Calu3 (cell line): ENCODE data around the gene CENPX. TPM values are rescaled to one million over a fixed set of nuclear protein-coding genes. Genes with fewer than 3 reads are reported as not detected.

Experiments used
- BruUV-seq: library from RNA; stranded (reverse); fragments of 400-500 nt; replicated peaks from 2 replicates; lab custom pipeline; 2021; lab: Mats Ljungman, UMichigan
- CTCF ChIA-PET: fragments of 300-600 bp; sonication (Branson Sonifier 250); formaldehyde crosslinking; loops from one replicate; lab custom pipeline; 2022; ENCODE audit warnings: antibody characterized with exemption; lab: Charles Lee
- DNase-seq: peaks from one replicate; pipeline ENCODE4 v3.0.0; 2022
- H3K27ac Mint-ChIP-seq: one replicate; pipeline ENCODE4 v1.8.0; 2022; ENCODE audit warnings: mixed read lengths; ENCODE audit not compliant: unreplicated experiment
- H3K27me3 Mint-ChIP-seq: one replicate; pipeline ENCODE4 v1.8.0; 2022; ENCODE audit warnings: mixed read lengths; ENCODE audit not compliant: unreplicated experiment
- H3K36me3 Mint-ChIP-seq: one replicate; pipeline ENCODE4 v1.8.0; 2022; ENCODE audit warnings: mild to moderate bottlenecking, moderate library complexity, mixed read lengths; ENCODE audit not compliant: insufficient read depth, unreplicated experiment
- H3K4me1 Mint-ChIP-seq: one replicate; pipeline ENCODE4 v1.8.0; 2022; ENCODE audit warnings: mild to moderate bottlenecking, low read depth, mixed read lengths; ENCODE audit not compliant: unreplicated experiment
- H3K4me3 Mint-ChIP-seq: one replicate; pipeline ENCODE4 v1.8.0; 2022; ENCODE audit warnings: mild to moderate bottlenecking, low read depth, moderate library complexity, mixed read lengths; ENCODE audit not compliant: unreplicated experiment
- H3K9me3 Mint-ChIP-seq: one replicate; pipeline ENCODE4 v1.8.0; 2022; ENCODE audit warnings: low read depth, mixed read lengths; ENCODE audit not compliant: unreplicated experiment
- CTCF ChIP-seq: fragments of 200-600 bp; IDR thresholded peaks from one replicate; pipeline ENCODE4 v1.8.0; 2022; ENCODE audit warnings: antibody characterized with exemption; ENCODE audit not compliant: unreplicated experiment
- intact Hi-C: fragments of 100-400 bp; cut with micrococcal nuclease; formaldehyde crosslinking; loops from one replicate; pipeline ENCODE4 v1.10.0; 2022; ENCODE audit not compliant: unreplicated experiment
- total RNA-seq: library from RNA; stranded (reverse); gene quantifications from 2 replicates; pipeline ENCODE4 v1.2.3, GENCODE V29; 2022

The CENPX gene
- total RNA-seq, 1 experiment from 2014 or later: 86.9 TPM

DNA sequence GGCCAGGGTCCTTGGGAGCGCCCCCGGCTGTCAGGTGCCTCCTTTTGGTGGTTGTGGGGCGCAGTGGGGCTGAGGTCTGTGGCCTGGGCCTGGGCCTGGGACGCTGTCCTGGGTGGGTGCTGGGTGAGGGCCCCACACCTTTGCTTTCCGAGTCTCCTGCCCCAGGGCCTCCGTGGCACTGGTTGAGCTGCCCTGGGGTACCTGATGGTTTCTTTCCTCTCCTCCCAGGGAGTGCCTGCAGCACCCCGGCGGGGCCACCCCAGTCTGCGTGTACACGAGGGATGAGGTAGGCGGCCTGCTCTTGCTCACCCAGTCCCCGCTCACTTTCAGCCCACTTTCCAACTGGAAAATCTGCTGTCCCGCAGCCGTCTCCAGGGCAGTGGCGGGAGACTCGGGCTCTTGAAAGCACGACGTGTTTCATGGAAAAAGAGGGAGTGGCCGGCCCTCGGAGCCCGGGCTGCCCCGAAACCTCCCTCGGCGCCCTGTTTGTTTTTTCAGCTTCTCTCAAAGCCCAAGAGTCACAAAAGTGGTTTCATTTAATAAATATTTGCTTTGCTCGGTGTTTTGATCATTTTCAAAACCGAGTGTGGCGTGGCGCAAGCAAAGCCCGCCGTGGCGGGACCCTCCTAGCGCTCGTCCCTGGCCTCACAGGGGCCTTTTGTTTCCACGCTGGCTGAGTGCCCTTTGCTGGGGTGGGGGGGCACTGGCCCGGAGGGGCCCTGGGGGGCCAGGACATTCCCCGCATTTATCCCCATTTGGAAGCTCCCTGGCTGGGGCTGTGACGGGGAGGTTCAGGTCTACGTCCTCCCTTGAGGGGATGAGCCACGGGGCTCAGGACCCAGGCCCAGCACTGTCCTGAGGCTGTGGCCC lies 27.9 kb downstream of the CENPX start:
- intact Hi-C loops: no loop called here
- Mint-ChIP-seq H3K4me3 (no peak overlapping the region), H3K9me3 (no peaks in the 10 kb centered on the region), H3K27ac (no peak overlapping the region), H3K27me3 (no peaks in the 10 kb centered on the region), H3K36me3 (peaks cover 17% of the 10 kb centered on the region), H3K4me1 (peaks cover 15% of the 10 kb centered on the region)
- no peak for TF ChIP-seq CTCF
- CTCF ChIA-PET: interaction anchor here (1.1 kb wide), 1 partner anchor 9 kb away, joined by 3 read pairs; no protein-coding TSS in a partner anchor
- DNase-seq: no peak
- no TSS peak for BruUV-seq

- Mint-ChIP-seq H3K36me3 (peaks cover 15% of the 10 kb centered on the region), H3K27ac (no peak overlapping the region)
These were observed 28.7 kb downstream of the CENPX start for GRCh38 chr17:81993729-81994592.

DNA sequence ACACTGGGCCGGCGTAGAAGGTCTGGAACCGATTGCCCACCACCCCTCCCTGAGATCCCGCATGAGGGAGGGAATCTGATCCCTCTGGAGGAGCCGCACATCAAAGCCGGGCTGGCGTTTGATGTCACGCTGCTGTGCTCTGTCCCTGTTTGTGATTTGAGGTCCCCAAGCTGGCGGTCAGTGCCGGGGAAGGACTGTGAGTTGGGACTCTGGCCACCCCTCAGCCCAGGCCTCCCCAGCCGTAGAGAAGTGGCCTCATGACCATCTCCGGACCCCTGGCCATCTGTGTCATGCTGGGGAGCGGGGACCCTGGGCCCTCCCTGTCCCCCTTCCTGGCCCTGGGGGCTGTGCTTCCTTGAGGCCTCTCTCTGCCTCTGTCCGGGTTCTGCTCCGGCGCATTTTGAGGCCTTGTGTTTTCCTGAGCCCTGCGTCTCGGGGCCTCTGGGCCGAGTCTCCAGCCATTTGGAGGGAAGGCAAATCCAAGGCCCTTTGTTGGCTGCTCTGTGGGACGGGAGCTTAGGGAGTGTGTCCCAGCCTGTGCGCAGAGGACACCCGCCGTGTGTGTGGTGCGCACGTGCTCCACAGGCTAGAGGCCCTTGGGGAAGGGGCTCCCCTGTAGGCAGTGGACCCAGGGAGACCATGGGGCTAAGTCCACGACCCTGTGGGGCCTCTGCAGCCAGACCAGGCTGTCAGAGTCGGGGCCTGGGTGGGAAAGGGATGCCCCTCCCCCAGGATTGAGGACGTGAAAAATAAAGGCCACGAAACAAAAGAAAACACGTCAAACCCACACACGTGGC lies 30.2 kb downstream of the CENPX start:
- no TSS peak for BruUV-seq
- H3K27ac Mint-ChIP-seq: no peak overlapping the region
- peaks cover 20% of the 10 kb centered on the region for H3K36me3 Mint-ChIP-seq
- DNase-seq: no peak
- no peak for TF ChIP-seq CTCF
- no peaks in the 10 kb centered on the region for H3K27me3 Mint-ChIP-seq
- H3K4me1 Mint-ChIP-seq: peaks cover 15% of the 10 kb centered on the region
- intact Hi-C loops: no loop called here
- no peaks in the 10 kb centered on the region for H3K9me3 Mint-ChIP-seq
- H3K4me3 Mint-ChIP-seq: peak overlapping the region; percentile 30
- CTCF ChIA-PET: interaction anchor here (0.5 to 1.3 kb wide), 2 partner anchors 27 to 33 kb away, joined by 4 to 5 read pairs; no protein-coding TSS in a partner anchor

More at GRCh38 chr17:81993729-81994592, 28.7 kb downstream of the CENPX start:
- TF ChIP-seq CTCF: no peak
- no peak for DNase-seq
- H3K27me3 Mint-ChIP-seq: no peaks in the 10 kb centered on the region
- peaks cover 15% of the 10 kb centered on the region for H3K4me1 Mint-ChIP-seq
- H3K4me3 Mint-ChIP-seq: no peak overlapping the region
- H3K9me3 Mint-ChIP-seq: no peaks in the 10 kb centered on the region
- intact Hi-C loops: no loop called here
- BruUV-seq: no TSS peak
- CTCF ChIA-PET: no interaction called here
